NCI-H2029 treated with DMSO at 0.1 percent for 48 hours (cell line): ENCODE measurements around the gene TMEM242.

Experiments used
- DNase-seq: peaks from one replicate; lab custom pipeline; 2025; lab: John Stamatoyannopoulos, UW

Gene TMEM242

GRCh38 chr6:157288575-157288974, 34.7 kb downstream of the TMEM242 start:
- DNase-seq, result no peak

GRCh38 chr6:157287923-157288322, 35.4 kb downstream of the TMEM242 start:
- DNase-seq, result no peak

GRCh38 chr6:157287247-157287850, 36.0 kb downstream of the TMEM242 start:
- DNase-seq, result no peak

- DNase-seq, result no peak
These were observed 37.9 kb downstream of the TMEM242 start for GRCh38 chr6:157285422-157285779.

GRCh38 chr6:157284738-157285421, 38.4 kb downstream of the TMEM242 start:
- DNase-seq, result no peak

GRCh38 chr6:157283900-157284737, 39.2 kb downstream of the TMEM242 start:
- DNase-seq, result no peak

- DNase-seq, result no peak
These were observed 39.9 kb downstream of the TMEM242 start for GRCh38 chr6:157283330-157283898.

- DNase-seq, result no peak
These were observed 41.0 kb downstream of the TMEM242 start for GRCh38 chr6:157282284-157282683.

GRCh38 chr6:157281570-157281969, 41.7 kb downstream of the TMEM242 start:
- no peak for DNase-seq

- no peak for DNase-seq
These were observed 42.4 kb downstream of the TMEM242 start for GRCh38 chr6:157280947-157281346.

- no peak for DNase-seq
These were observed 43.2 kb downstream of the TMEM242 start for GRCh38 chr6:157280157-157280556.

- DNase-seq, result no peak
These were observed 45.1 kb downstream of the TMEM242 start for GRCh38 chr6:157278171-157278570.

GRCh38 chr6:157276731-157277130, 46.6 kb downstream of the TMEM242 start:
- no peak for DNase-seq

GRCh38 chr6:157276134-157276532, 47.2 kb downstream of the TMEM242 start:
- DNase-seq, result no peak

GRCh38 chr6:157274471-157275226, 48.7 kb downstream of the TMEM242 start:
- peak; percentile 50 for DNase-seq

GRCh38 chr6:157273756-157274470, 49.4 kb downstream of the TMEM242 start:
- no peak for DNase-seq

- no peak for DNase-seq
These were observed 50.2 kb downstream of the TMEM242 start for GRCh38 chr6:157272866-157273755.

GRCh38 chr6:157272372-157272771, 50.9 kb downstream of the TMEM242 start:
- DNase-seq, result no peak

- DNase-seq, result no peak
These were observed 51.4 kb downstream of the TMEM242 start for GRCh38 chr6:157271911-157272310.

GRCh38 chr6:157271441-157271840, 51.9 kb downstream of the TMEM242 start:
- DNase-seq, result no peak
